Parathyroid adenoma (tissue), 2 donors: ENCODE measurements around the gene MAPKAPK3.

Experiments used
- H2AFZ ChIP-seq: fragments of 300-600 bp; sonication (generic); one replicate; pipeline ENCODE4 v1.7.0; 2017; ENCODE audit warnings: antibody characterized with exemption, mild to moderate bottlenecking
- H3K27ac ChIP-seq: fragments of 300-600 bp; sonication (generic); one replicate; pipeline ENCODE4 v1.7.0; 2017
- H3K27me3 ChIP-seq: fragments of 300-600 bp; sonication (generic); one replicate; pipeline ENCODE4 v1.7.0; 2017; ENCODE audit warnings: low read length; ENCODE audit not compliant: control insufficient read depth, insufficient read depth
- H3K36me3 ChIP-seq: fragments of 300-600 bp; sonication (generic); one replicate; pipeline ENCODE4 v1.7.0; 2017; ENCODE audit warnings: low read length; ENCODE audit not compliant: control insufficient read depth, insufficient read depth
- H3K4me1 ChIP-seq: fragments of 300-600 bp; sonication (generic); one replicate; pipeline ENCODE4 v1.7.0; 2017; ENCODE audit warnings: control low read depth
- H3K4me2 ChIP-seq: fragments of 300-600 bp; sonication (generic); one replicate; pipeline ENCODE4 v1.7.0; 2017; ENCODE audit warnings: low read length
- H3K4me3 ChIP-seq: fragments of 300-600 bp; sonication (generic); one replicate; pipeline ENCODE4 v1.7.0; 2017; ENCODE audit warnings: low read depth, low read length
- H3K79me2 ChIP-seq: fragments of 300-600 bp; sonication (generic); one replicate; pipeline ENCODE4 v1.7.0; 2017; ENCODE audit warnings: control low read depth
- H3K9ac ChIP-seq: fragments of 300-600 bp; sonication (generic); one replicate; pipeline ENCODE4 v1.7.0; 2017; ENCODE audit warnings: mild to moderate bottlenecking
- H3K9me3 ChIP-seq: fragments of 300-600 bp; sonication (generic); one replicate; pipeline ENCODE4 v1.7.0; 2017; ENCODE audit warnings: low read length; ENCODE audit not compliant: control insufficient read depth
- TF ChIP-seq, protein P1 (sequence below): fragments of 300-600 bp; sonication (generic); IDR thresholded peaks from one replicate; pipeline ENCODE4 v1.7.0; 2017; ENCODE audit warnings: antibody characterized with exemption, mild to moderate bottlenecking
- donor health status: primary hyperparathyroidism.

Gene MAPKAPK3

DNA sequence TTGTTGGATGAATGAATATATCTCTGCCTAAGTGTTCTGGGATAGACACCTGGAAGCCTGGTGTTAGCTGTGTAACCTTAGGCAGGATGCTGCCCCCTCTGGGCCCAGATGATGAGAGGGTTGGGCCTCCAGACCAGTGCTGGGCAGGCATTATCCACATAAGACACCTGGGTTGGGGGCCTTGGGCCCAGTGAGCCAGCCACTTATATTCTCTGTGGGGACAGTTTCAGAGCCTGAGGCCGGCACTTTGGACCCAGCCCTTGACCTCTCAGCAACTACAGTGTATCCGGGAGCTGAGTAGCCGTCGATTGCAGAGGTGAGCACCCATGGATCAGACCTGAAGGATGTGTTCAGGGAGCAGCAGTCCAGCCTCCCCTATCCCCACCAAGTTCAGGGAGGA lies 45.5 kb upstream of the MAPKAPK3 start:
- H3K4me3 ChIP-seq = no peak overlapping the region
- no peaks in the 10 kb centered on the region for H3K27me3 ChIP-seq
- no peaks in the 10 kb centered on the region for H3K36me3 ChIP-seq
- no peak overlapping the region for H3K27ac ChIP-seq
- no peak overlapping the region for H2AFZ ChIP-seq
- peaks cover 15% of the 10 kb centered on the region for H3K4me1 ChIP-seq
- H3K9ac ChIP-seq = no peak overlapping the region
- no peaks in the 10 kb centered on the region for H3K79me2 ChIP-seq
- H3K9me3 ChIP-seq = no peaks in the 10 kb centered on the region
- TF ChIP-seq, protein P1, sequence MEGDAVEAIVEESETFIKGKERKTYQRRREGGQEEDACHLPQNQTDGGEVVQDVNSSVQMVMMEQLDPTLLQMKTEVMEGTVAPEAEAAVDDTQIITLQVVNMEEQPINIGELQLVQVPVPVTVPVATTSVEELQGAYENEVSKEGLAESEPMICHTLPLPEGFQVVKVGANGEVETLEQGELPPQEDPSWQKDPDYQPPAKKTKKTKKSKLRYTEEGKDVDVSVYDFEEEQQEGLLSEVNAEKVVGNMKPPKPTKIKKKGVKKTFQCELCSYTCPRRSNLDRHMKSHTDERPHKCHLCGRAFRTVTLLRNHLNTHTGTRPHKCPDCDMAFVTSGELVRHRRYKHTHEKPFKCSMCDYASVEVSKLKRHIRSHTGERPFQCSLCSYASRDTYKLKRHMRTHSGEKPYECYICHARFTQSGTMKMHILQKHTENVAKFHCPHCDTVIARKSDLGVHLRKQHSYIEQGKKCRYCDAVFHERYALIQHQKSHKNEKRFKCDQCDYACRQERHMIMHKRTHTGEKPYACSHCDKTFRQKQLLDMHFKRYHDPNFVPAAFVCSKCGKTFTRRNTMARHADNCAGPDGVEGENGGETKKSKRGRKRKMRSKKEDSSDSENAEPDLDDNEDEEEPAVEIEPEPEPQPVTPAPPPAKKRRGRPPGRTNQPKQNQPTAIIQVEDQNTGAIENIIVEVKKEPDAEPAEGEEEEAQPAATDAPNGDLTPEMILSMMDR = no peak
- no peak overlapping the region for H3K4me2 ChIP-seq

DNA sequence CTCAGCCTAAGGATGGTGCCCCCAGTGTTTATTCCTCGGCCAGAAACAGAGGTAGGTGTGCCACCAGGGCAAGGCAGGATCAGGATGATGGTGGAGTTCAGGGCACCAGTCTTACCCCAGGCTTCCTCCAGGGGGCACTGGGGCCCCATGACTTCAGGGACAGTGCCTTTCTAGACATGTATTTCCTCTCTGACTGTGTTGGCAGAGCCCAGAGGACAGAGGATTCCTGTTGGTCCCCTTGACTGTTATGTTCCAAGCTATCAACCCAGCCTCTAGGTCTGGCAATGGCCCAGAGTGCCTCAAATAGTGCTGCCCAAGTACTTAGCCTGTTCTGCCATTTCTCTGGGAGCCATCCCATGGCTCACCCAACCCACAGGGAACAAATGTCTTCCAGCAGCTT lies 44.8 kb upstream of the MAPKAPK3 start:
- Histone ChIP-seq H3K9ac (no peak overlapping the region), H3K9me3 (no peaks in the 10 kb centered on the region), H3K4me1 (peaks cover 9% of the 10 kb centered on the region), H3K4me2 (no peak overlapping the region), H3K27ac (no peak overlapping the region), H3K79me2 (no peaks in the 10 kb centered on the region), H3K36me3 (no peaks in the 10 kb centered on the region), H2AFZ (no peak overlapping the region), H3K27me3 (no peaks in the 10 kb centered on the region), H3K4me3 (no peak overlapping the region)
- TF ChIP-seq, protein P1 = peak; percentile 92

DNA sequence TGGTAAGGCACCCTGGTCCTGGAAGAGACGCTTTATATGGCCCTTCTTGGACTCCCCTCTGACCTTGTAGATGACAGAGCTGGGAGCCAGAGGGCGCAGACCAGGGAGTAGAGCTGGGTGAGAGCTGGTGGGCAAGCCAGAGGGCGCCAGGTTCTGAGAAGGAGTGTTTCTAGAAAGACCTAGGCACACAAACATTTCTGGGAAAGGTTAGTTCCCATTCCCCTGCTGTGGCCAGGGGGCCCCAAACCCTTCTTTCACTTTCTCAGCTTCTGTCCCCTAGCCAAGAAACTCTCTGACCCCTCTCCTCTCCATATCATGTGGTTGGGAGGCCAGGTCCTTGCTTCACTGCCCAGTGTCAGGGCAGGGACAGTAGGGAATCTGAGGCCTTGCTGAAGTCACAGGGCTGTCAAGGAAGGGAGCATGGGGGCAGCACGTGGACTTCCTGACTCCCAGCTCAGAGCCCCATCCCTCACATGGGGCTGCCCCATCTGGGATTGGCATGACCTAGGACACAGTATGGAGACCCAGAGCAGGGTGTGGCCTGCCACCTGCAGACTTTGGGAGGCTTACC lies 44.1 kb upstream of the MAPKAPK3 start:
- TF ChIP-seq, protein P1 = no peak
- H3K9me3 ChIP-seq = no peaks in the 10 kb centered on the region
- no peak overlapping the region for H3K4me3 ChIP-seq
- H3K36me3 ChIP-seq = no peaks in the 10 kb centered on the region
- H3K4me1 ChIP-seq = peaks cover 5% of the 10 kb centered on the region
- H2AFZ ChIP-seq = no peak overlapping the region
- H3K79me2 ChIP-seq = no peaks in the 10 kb centered on the region
- no peak overlapping the region for H3K9ac ChIP-seq
- H3K4me2 ChIP-seq = no peak overlapping the region
- no peaks in the 10 kb centered on the region for H3K27me3 ChIP-seq
- H3K27ac ChIP-seq = no peak overlapping the region

DNA sequence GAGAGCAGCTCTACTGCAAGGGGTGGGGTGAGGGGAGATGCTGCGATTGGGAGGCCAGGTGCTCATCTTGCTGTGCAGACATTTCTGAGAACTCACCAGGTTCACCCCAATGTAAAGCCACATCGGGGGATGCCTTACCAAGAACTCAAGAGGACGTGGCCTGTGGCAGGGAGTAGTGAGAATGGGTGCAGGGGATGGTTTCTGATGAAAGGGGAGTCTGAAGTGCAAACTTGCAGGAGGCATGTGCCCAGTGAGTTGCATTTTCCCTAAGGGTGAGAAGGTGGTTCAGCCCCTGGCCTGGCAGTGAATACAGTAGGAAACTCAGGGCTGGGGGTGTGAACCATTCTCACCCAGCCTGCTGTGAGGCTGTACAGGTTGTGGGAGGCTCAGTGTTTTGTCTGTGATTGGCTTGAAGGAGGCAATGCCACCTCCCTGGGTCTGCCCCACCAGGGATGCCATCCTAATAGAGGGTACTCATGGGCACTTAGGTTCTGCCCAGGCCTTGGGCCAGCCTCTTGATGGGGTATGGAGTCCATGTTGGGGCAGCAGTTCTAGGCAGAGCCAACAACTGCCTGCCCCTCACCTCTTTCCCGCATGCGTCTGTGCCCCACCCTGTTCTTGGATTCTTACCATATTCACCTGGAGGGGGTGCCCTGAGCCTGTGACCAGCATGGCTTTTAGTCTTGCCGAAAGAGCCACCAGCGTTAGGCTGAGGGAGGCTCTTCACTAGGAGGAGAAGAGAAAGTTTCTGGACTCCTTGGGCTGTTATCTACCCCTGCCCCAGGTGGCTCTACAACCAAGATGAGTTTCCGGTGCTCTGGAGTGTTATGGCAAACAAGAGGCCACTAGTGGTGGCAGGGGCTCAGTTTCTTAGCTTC lies 43.1 kb upstream of the MAPKAPK3 start:
- no peak overlapping the region for H3K27ac ChIP-seq

More for the DNA sequence above, 43.1 kb upstream of the MAPKAPK3 start:
- TF ChIP-seq, protein P1 = no peak
- no peak overlapping the region for H3K4me3 ChIP-seq
- no peak overlapping the region for H2AFZ ChIP-seq
- H3K79me2 ChIP-seq = no peaks in the 10 kb centered on the region
- no peaks in the 10 kb centered on the region for H3K36me3 ChIP-seq
- no peaks in the 10 kb centered on the region for H3K9me3 ChIP-seq
- no peak overlapping the region for H3K9ac ChIP-seq
- no peak overlapping the region for H3K4me2 ChIP-seq
- H3K27me3 ChIP-seq = no peaks in the 10 kb centered on the region
- H3K4me1 ChIP-seq = peaks cover 2% of the 10 kb centered on the region
